Measurements from ENCODE around the gene DNAH10.

Gene DNAH10

DNA sequence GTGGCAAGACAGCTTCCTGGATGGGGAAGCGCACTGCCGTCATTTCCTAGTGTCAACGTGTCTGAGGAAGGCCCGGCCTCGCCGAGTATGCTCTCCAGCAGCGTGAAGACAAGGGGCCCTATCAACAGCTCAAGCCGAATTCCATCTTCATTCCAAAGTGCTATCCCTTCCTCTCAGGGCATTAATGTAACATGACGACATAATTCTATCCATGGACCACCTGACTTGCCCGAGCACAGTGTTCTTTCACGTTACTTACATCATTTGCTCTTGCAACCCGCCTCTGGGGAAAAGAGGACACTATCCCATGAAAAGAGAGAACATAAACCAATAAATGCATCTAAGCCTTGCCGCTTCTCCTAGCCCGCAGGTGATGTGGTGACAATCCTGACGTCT lies 187.7 kb downstream of the DNAH10 start:
- in situ Hi-C loops (cut with HindIII; ENCODE audit: low pct_unique_long_range_greater_than_20kb, low sequenced_read_pairs) = no loop called here
- DNase-seq (ENCODE audit: low read depth in 1 of 2, low spot score in 1 of 2) = no peak
- no peak for TF ChIP-seq JUND (IDR thresholded peaks at IDR 0.05; ENCODE audit: low read depth)

DNA sequence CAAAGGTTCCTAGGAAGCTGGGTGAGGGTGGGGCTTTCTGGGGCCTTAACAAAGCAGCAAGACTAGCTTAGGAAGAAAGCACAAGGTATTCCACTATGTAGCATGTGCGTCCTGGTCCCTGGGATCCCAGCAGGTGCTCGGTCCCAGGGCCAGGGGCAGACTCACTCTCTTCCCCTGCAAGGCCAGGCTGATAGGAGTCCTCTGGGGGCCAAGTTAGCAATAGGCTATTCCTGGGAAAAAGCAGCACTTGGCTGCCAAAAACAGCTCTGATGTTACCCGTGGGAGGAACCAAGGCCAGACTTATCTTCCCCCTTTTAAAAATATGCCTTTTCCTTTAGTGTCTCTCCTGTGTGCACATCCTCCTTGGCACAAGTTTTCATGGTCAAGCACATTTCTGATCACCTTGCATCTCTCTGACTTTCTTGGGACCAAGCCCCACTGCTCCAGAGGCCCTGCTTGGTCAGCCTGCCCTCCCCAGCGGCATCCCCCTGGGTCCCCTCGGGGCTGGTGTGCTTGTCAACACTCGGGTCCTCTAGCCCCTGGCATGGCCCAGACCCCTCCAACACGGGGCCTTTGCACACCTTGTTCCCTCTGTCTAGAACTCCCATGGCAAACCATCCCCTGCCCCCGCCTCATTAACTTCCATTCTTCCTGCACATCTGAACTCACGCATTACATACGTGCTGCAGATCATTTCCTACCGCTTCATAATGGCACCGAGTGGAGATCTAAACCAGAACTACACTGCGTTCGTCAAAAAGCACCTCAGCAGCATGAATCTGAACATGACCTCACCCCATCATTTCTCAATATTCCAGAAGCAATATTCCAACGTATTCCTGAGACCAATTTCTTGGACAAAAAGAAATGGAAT lies 188.6 kb downstream of the DNAH10 start:
- in situ Hi-C loops (cut with HindIII; ENCODE audit: low pct_unique_long_range_greater_than_20kb, low sequenced_read_pairs) = no loop called here
- no peak for DNase-seq (ENCODE audit: low read depth in 1 of 2, low spot score in 1 of 2)
- TF ChIP-seq JUND (IDR thresholded peaks at IDR 0.05; ENCODE audit: low read depth) = no peak

DNA sequence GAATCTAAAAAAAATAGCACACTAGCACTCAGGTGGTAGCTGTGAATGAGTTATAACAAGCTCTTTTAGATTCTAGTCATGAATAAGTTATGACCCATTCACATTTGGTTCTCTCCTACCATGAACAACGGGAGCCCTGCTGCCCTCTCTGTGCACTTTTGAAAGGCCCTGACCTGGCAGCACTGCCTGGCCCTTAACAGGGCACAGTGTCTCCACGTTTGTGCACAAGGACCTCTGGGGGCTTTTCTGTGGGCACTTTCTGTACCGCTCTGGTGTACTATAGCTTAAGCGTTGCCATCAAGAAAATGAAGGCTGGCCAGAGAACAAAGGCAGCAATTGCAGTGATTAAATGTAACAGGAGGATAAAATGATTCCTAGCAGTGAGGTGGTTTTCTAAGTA lies 189.4 kb downstream of the DNAH10 start:
- in situ Hi-C loops (cut with HindIII; ENCODE audit: low pct_unique_long_range_greater_than_20kb, low sequenced_read_pairs) = no loop called here
- TF ChIP-seq JUND (IDR thresholded peaks at IDR 0.05; ENCODE audit: low read depth) = no peak
- DNase-seq (ENCODE audit: low read depth in 1 of 2, low spot score in 1 of 2) = no peak

DNA sequence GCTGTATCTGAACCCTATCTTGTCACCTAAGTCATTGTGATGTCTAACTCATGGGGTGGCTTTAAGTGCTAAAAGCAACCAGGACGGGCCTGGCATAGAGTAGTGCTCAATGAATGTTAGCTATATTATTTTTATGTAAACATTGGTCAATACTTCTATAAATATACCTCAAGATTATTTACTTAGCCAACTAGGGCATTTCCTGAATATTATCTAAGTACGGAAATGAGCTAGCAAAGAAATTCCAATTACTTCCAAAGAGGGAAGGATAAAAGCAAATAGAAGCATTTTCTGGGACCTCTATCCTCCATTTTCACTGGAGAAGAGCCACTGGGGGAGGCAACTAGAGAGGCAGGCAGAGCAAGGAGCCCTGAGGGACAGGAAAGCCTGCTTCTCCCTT lies 189.9 kb downstream of the DNAH10 start:
- TF ChIP-seq JUND (IDR thresholded peaks at IDR 0.05; ENCODE audit: low read depth) = no peak

DNA sequence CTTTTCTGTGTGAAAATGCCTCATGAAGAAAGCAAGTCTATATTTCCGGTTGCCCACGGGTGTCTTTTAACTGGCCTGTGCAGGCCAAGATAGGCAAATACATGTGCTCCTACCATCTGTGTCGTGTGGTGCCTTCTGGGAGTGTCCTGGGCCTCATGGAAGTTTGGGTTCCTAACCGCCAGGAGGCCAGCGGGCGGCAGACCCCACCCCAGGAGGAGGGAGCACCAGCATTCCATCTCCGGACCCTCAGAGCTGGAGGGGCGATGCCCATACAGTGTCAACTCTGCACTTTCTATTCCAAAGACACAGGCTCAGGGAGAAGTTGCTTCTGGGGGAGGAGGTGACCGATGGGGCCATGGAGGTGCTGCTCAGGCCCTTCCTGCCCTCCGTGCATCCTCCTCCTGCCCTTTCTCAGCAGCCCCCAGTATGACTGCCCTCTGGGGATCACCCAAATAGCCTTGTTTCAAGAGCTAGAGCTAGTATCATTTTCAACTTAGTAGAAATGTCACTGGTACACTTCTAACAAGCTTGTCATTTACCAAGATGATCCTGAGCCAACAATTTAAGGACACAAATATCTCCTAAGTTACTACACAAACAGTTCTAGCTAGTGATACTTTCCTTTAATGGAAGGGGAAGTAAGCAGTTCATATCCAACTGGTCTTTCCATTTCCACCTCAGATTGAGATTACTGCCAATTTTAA lies 192.7 kb downstream of the DNAH10 start:
- in situ Hi-C loops (cut with HindIII; ENCODE audit: low pct_unique_long_range_greater_than_20kb, low sequenced_read_pairs) = no loop called here
- TF ChIP-seq JUND (IDR thresholded peaks at IDR 0.05; ENCODE audit: low read depth) = no peak
- DNase-seq (ENCODE audit: low read depth in 1 of 2, low spot score in 1 of 2) = no peak

More for the DNA sequence above, 189.9 kb downstream of the DNAH10 start:
- in situ Hi-C loops (cut with HindIII; ENCODE audit: low pct_unique_long_range_greater_than_20kb, low sequenced_read_pairs) = no loop called here
- no peak for DNase-seq (ENCODE audit: low read depth in 1 of 2, low spot score in 1 of 2)

DNA sequence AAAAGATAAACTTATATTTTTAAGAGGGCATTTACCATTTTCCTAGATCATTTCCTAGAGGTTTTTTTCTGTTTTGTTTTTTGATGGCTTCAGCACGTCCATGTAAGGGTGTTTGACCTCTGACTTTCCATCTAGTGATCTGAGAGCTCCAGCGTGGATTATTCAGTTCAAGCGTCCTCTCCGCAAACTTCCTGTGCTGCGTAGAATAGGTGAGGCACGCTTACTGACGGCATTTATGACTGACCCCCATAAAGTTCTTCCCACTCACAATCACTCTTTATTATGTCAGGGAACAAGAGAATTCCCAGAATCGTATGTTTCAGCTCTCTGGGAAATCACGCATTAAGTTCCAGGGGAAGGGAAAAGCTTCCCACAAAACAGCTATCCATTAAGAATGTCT lies 194.1 kb downstream of the DNAH10 start:
- in situ Hi-C loops (cut with HindIII; ENCODE audit: low pct_unique_long_range_greater_than_20kb, low sequenced_read_pairs) = no loop called here

DNA sequence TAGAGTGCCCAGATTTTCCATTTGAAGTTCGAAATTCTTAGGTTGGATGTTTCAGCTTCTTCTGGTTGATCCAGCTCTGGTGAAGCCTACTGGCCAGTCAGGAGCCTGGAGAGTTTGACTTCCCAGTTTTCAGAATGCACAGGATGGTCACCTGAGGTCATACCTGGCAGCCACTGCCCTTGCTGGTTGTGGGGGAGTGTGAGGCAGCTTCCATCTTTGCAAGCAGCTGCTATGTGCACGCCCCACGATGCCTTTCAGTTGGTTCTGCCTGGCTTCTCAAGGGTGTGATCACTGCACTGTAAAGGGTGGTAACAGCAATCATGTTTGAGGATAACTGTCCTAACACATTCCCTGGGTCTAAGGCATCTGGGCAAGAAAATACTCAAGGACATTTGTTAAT lies 195.1 kb downstream of the DNAH10 start:
- in situ Hi-C loops (cut with HindIII; ENCODE audit: low pct_unique_long_range_greater_than_20kb, low sequenced_read_pairs) = no loop called here
- no peak for TF ChIP-seq JUND (IDR thresholded peaks at IDR 0.05; ENCODE audit: low read depth)
- DNase-seq (ENCODE audit: low read depth in 1 of 2, low spot score in 1 of 2) = no peak

More for the DNA sequence above, 194.1 kb downstream of the DNAH10 start:
- no peak for DNase-seq (ENCODE audit: low read depth in 1 of 2, low spot score in 1 of 2)
- no peak for TF ChIP-seq JUND (IDR thresholded peaks at IDR 0.05; ENCODE audit: low read depth)

DNA sequence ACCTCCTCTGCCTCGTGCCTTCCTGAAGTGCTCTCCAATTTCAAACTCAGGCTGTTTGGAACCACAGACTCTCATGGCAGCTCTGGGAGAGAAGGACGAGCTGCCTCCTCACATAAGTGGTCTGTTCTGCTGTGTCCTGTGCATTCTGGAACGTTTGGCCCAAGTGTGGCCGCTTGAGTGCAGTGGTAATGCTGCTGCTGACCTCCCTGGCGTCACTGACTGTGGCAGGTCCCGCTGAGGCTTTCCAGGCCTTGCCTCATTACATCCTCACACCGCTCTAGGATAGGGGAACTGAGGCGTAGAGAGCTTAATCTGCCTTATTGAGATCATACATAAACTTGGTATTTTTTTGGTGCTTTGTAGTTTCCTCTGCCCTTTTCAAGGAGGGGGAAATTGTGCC lies 196.4 kb downstream of the DNAH10 start:
- TF ChIP-seq JUND (IDR thresholded peaks at IDR 0.05; ENCODE audit: low read depth) = no peak
- in situ Hi-C loops (cut with HindIII; ENCODE audit: low pct_unique_long_range_greater_than_20kb, low sequenced_read_pairs) = no loop called here
- no peak for DNase-seq (ENCODE audit: low read depth in 1 of 2, low spot score in 1 of 2)

DNA sequence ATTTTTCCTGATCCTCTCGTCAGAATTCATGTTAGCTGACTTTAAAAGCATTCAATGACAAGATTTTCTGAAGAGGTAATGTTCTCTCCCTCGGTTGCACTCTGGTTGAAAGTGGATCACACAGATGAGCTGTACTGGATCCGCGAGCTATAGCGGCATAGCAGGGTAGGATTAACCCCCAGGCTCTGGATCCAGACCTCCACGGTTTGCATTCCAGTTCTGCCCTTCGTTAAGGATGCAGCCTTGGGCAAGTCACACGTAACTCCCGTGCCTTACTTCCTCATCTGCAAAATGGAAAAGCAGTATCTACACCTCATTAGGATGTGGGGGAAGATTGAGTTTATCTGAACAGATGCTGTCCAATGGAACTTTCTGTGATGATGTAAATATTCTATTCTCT lies 196.8 kb downstream of the DNAH10 start:
- no peak for TF ChIP-seq JUND (IDR thresholded peaks at IDR 0.05; ENCODE audit: low read depth)
- in situ Hi-C loops (cut with HindIII; ENCODE audit: low pct_unique_long_range_greater_than_20kb, low sequenced_read_pairs) = no loop called here
- DNase-seq (ENCODE audit: low read depth in 1 of 2, low spot score in 1 of 2) = no peak

DNA sequence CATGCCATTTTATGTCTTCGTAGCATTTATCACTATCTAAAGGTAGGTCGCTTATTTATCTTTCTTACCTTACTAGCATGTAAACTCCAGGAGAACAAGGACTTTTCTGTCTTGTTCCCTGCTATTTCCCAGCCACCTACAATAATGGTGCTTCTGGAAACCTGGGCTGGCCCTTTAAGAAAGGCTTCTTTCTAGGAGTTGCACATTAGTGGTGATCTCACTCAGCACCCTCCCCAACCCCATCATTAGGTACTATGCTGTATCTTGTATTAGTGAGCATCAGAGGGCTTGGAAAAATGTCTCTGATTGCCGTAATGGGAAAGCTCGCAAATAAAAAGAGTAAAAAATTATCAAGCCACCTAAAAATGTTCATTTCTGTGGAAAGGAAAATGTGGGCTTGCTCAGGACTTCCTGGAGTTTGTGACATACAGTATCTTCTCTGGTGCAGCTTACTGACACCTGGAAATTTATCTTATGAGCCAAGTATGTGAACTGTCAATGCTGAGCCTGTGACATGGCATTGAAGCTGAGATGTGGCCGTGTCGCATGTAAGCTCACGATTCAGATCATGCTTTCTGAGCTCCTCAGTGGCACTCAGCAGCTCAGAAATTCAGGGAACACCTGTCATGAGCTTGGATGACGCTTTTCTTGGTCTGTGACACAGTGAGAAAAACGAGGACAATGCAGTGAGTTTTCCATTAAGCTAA lies 198.1 kb downstream of the DNAH10 start:
- TF ChIP-seq JUND (IDR thresholded peaks at IDR 0.05; ENCODE audit: low read depth) = no peak
- in situ Hi-C loops (cut with HindIII; ENCODE audit: low pct_unique_long_range_greater_than_20kb, low sequenced_read_pairs) = no loop called here
- DNase-seq (ENCODE audit: low read depth in 1 of 2, low spot score in 1 of 2) = no peak

DNA sequence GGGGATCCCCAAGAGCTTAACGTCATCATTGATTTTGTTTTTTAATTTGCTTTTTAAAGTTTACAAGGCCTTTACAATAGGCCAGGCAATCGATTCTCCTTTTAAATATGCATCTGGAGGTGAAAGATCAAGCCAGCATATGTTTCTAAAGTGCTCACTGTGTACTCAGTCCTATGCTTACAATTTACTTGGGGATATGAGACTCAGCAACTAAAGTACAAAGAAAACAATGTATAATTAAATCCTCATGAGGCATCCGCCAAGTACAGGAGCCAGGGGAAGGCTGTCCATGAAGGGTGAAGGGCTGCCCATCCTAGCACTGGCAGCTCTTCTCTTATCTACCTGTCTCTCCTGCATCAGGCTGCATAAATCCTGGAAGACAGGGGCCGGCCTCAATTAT lies 198.8 kb downstream of the DNAH10 start:
- no peak for DNase-seq (ENCODE audit: low read depth in 1 of 2, low spot score in 1 of 2)
- in situ Hi-C loops (cut with HindIII; ENCODE audit: low pct_unique_long_range_greater_than_20kb, low sequenced_read_pairs) = no loop called here
- no peak for TF ChIP-seq JUND (IDR thresholded peaks at IDR 0.05; ENCODE audit: low read depth)

DNA sequence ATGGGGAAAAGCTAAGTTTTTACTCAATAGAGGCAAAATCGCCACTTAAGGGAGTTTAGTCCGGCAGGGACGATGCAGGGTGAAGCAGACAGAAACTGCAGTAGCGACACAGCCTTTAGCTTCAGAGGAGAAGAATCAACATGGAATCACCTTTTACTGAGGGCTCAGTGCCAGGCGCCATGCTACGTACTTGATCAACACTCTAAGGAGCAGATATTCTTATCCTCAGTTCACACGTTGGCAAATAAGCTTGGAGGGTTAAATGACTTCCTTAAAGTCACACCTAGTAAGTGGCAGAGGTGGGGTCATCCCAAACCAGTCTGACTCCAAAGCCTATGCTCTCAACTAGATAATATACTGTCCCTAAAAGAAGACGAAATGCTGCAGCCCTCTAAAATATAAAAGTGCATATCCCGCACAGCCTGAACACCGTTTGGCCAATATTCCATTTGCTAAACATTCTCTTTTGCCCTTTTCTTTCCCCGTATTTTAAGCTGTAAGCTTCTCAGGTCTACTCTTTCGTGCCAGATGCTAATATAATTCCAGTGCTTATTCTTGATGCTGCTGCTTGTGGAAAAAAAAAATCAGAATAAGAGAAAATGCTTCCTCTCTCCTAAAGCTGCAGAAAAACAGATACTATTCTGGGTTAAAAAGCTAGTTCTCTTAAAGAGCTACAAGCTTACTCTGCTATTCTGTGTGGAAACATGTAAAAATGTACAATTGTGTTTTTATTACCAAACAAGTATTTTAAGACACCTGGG lies 199.7 kb downstream of the DNAH10 start:
- no peak for TF ChIP-seq JUND (IDR thresholded peaks at IDR 0.05; ENCODE audit: low read depth)
- in situ Hi-C loops (cut with HindIII; ENCODE audit: low pct_unique_long_range_greater_than_20kb, low sequenced_read_pairs) = no loop called here
- no peak for DNase-seq (ENCODE audit: low read depth in 1 of 2, low spot score in 1 of 2)
